Keratinocyte (primary cell): Measurements from ENCODE around the gene DSG2.

Experiments
- CTCF ChIP-seq, 3 experiments: IDR thresholded peaks in 1 of 3; conservative IDR thresholded peaks in 1 of 3; optimal IDR thresholded peaks in 1 of 3; 2 replicates in 2 of 3; 3 replicates in 1 of 3; pipeline versions ENCODE3 to v1.5.1; 2011; ENCODE audit warnings: low read length in 3 of 3, mild to moderate bottlenecking in 3 of 3, moderate library complexity in 2 of 3, control low read depth in 1 of 3, inconsistent platforms in 1 of 3; ENCODE audit not compliant: insufficient read depth in 2 of 3; ENCODE audit errors: extremely low read depth in 1 of 3
- EZH2 ChIP-seq: IDR thresholded peaks from one replicate; pipeline ENCODE4 v1.6.1; 2012; ENCODE audit warnings: inconsistent platforms, mild to moderate bottlenecking, low read length, moderate library complexity

- TF ChIP-seq CTCF (optimal IDR thresholded peaks at IDR 0.05 in 1 of 3, IDR thresholded peaks at IDR 0.05 in 1 of 3, conservative IDR thresholded peaks at IDR 0.05 in 1 of 3; ENCODE audit: extremely low read depth in 1 of 3, insufficient read depth in 2 of 3, low read length in 3 of 3) (no peak), EZH2 (no peak)
These were observed 15.4 kb downstream of the DSG2 start for GRCh38 chr18:31513189-31513935.
